Panc1 (cell line): Measurements from ENCODE around the gene UBASH3B. TPM values are rescaled to one million over a fixed set of nuclear protein-coding genes. Genes with fewer than 3 reads are reported as not detected.
"Not testable (repeated sequence)": the region's sequence is repeated elsewhere in the genome, so short reads cannot be mapped to it uniquely, and the experiment has no call there.

Experiments used
- ATAC-seq: fragments of 200-7000 bp; cut with Tn5 transposase; 2 replicates; pipeline ENCODE4 v1.9.1; 2020; ENCODE audit warnings: mild to moderate bottlenecking, moderate library complexity
- BruUV-seq: library from RNA; stranded (reverse); fragments of 400-500 nt; replicated peaks from 2 replicates; lab custom pipeline; 2021; lab: Mats Ljungman, UMichigan
- CTCF ChIA-PET: fragments of 300-600 bp; sonication (Branson Sonifier 250); formaldehyde crosslinking; loops from one replicate; lab custom pipeline; 2022; ENCODE audit warnings: antibody characterized with exemption; lab: Charles Lee
- POLR2A ChIA-PET: fragments of 300-600 bp; sonication (Branson Sonifier 250); formaldehyde crosslinking; loops from one replicate; lab custom pipeline; 2022; ENCODE audit warnings: antibody characterized with exemption; lab: Charles Lee
- DNase-seq: peaks from one replicate; pipeline ENCODE4 v3.0.0-alpha.2; 2010; ENCODE audit warnings: low read depth, low spot score
- H3K27ac ChIP-seq: 2 replicates; pipeline ENCODE4 v1.5.1; 2011; ENCODE audit warnings: mild to moderate bottlenecking, low read length, inconsistent platforms
- H3K27me3 ChIP-seq: fragments of 200-500 bp; sonication (Bioruptor generic); 2 replicates; pipeline ENCODE4 v1.6.0; 2014; ENCODE audit warnings: low read length, inconsistent platforms; ENCODE audit not compliant: control insufficient read depth, insufficient read depth
- H3K36me3 ChIP-seq: fragments of 200-500 bp; sonication (Bioruptor generic); 2 replicates; pipeline ENCODE4 v1.5.1; 2014; ENCODE audit warnings: inconsistent platforms, mild to moderate bottlenecking, low read length, moderate library complexity; ENCODE audit not compliant: control insufficient read depth, insufficient read depth
- H3K4me1 ChIP-seq: 2 replicates; pipeline ENCODE4 v1.5.1; 2011; ENCODE audit warnings: inconsistent platforms, mild to moderate bottlenecking, low read length, moderate library complexity; ENCODE audit not compliant: control insufficient read depth, insufficient read depth
- H3K4me3 ChIP-seq, 2 experiments: 2 replicates each; pipeline ENCODE4 v1.5.1; 2011 to 2012; ENCODE audit warnings: low read depth in 2 of 2, low read length in 2 of 2, mild to moderate bottlenecking in 2 of 2, inconsistent platforms in 1 of 2, moderate library complexity in 1 of 2
- H3K9me3 ChIP-seq: fragments of 200-500 bp; sonication (Bioruptor generic); 2 replicates; pipeline ENCODE4 v1.5.1; 2014; ENCODE audit warnings: low read depth, mild to moderate bottlenecking, inconsistent platforms, low read length, moderate library complexity; ENCODE audit not compliant: control insufficient read depth, insufficient read depth
- CTCF ChIP-seq: fragments of 450-650 bp; IDR thresholded peaks from 2 replicates; pipeline ENCODE4 v1.5.1; 2017; ENCODE audit warnings: mild to moderate bottlenecking
- POLR2AphosphoS5 ChIP-seq: IDR thresholded peaks from 2 replicates; pipeline ENCODE4 v1.6.1; 2012; ENCODE audit warnings: mild to moderate bottlenecking, low read depth, low read length, moderate library complexity
- REST ChIP-seq, 2 experiments: IDR thresholded peaks; 2 replicates each; pipeline ENCODE4 v1.6.1; 2011 to 2012; ENCODE audit warnings: low read depth in 2 of 2, control low read depth in 1 of 2, low read length in 1 of 2, mild to moderate bottlenecking in 1 of 2, moderate library complexity in 1 of 2; ENCODE audit not compliant: insufficient read depth in 1 of 2
- SIN3A ChIP-seq: IDR thresholded peaks from 2 replicates; pipeline ENCODE4 v1.6.1; 2012; ENCODE audit warnings: low read depth, mild to moderate bottlenecking, low read length, moderate library complexity, borderline replicate concordance; ENCODE audit not compliant: insufficient read depth
- TCF7L2 ChIP-seq: IDR thresholded peaks from 2 replicates; pipeline ENCODE4 v1.6.1; 2011; ENCODE audit warnings: mild to moderate bottlenecking, low read depth, low read length, inconsistent platforms
- in situ Hi-C: cut with HindIII; loops from 2 replicates; pipeline ENCODE4 v1.10.0; 2016; ENCODE audit warnings: low sequenced_read_pairs, low pct_unique_long_range_greater_than_20kb
- intact Hi-C: fragments of 100-400 bp; cut with micrococcal nuclease; formaldehyde crosslinking; loops from one replicate; pipeline ENCODE4 v1.10.0; 2022; ENCODE audit not compliant: unreplicated experiment
- total RNA-seq: library from RNA; stranded (reverse); gene quantifications from one replicate; pipeline ENCODE4 v1.2.1, GENCODE V29; 2021; ENCODE audit not compliant: unreplicated experiment

The UBASH3B gene
- total RNA-seq, 1 experiment from 2014 or later, result 55.1 TPM

- ATAC-seq (no peak), DNase-seq (no peak)
- intact Hi-C loops, result loop anchor here (10.0 kb wide), 1 partner anchor 193 kb away; no protein-coding TSS in a partner anchor
- no peak for TF ChIP-seq REST (IDR thresholded peaks at IDR 0.05; ENCODE audit: insufficient read depth in 1 of 2, low read depth in 2 of 2, low read length in 1 of 2)
- TF ChIP-seq POLR2AphosphoS5, result no peak
- no peak for TF ChIP-seq CTCF
- TF ChIP-seq SIN3A, result no peak
- TF ChIP-seq TCF7L2, result no peak
- Histone ChIP-seq H3K4me1 (peaks cover 11% of the 10 kb centered on the region; the same call in 1 of the 2 replicates), H3K27ac (no peak overlapping the region), H3K36me3 (no peaks in the 10 kb centered on the region), H3K27me3 (no peaks in the 10 kb centered on the region), H3K9me3 (no peaks in the 10 kb centered on the region), H3K4me3 (no peak overlapping the region)
- ChIA-PET CTCF (no interaction called here), POLR2A (no interaction called here)
- BruUV-seq, result no TSS peak
- in situ Hi-C loops, result no loop called here
Measured at GRCh38 chr11:122861631-122862030, 206.1 kb downstream of the UBASH3B start.

DNA sequence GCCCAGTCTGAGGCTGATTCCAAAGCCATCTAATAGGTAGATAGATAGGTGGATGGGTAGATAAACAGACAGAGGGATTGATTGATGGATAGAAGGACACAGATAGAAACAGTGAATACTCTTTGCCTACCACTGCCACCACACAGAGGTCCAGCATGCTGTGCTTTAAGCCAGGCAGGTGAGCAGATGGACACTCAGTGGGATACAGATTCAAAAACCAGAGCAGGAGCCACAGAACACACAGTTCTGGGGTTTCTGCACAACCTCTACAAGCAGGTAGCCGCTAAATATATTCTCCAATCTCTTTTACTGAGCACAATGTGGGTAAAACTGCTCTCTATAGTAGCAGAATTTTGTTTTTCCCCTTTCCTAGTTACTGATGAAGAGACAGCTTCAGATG is 206.6 kb downstream of the UBASH3B start:
- Histone ChIP-seq H3K4me1 (peaks cover 9% of the 10 kb centered on the region; the same call in 1 of the 2 replicates), H3K9me3 (no peaks in the 10 kb centered on the region), H3K4me3 (no peak overlapping the region), H3K27me3 (no peaks in the 10 kb centered on the region), H3K27ac (no peak overlapping the region), H3K36me3 (no peaks in the 10 kb centered on the region)
- peak; percentile 49 for ATAC-seq
- POLR2A ChIA-PET, result interaction anchor here (0.6 kb wide), 1 partner anchor 163 kb away, joined by 11 read pairs; no protein-coding TSS in a partner anchor
- intact Hi-C loops (loop anchor here (10.0 kb wide), 1 partner anchor 193 kb away; no protein-coding TSS in a partner anchor), in situ Hi-C loops (no loop called here)
- BruUV-seq, result no TSS peak
- no peak for TF ChIP-seq REST (IDR thresholded peaks at IDR 0.05; ENCODE audit: insufficient read depth in 1 of 2, low read depth in 2 of 2, low read length in 1 of 2)
- no peak for TF ChIP-seq POLR2AphosphoS5
- no peak for TF ChIP-seq SIN3A
- CTCF ChIA-PET, result interaction anchor here (0.6 to 2.6 kb wide), 2 partner anchors 17 to 159 kb away, joined by 3 to 15 read pairs; no protein-coding TSS in a partner anchor
- no peak for DNase-seq

- H3K4me3 ChIP-seq, ATAC-seq, BruUV-seq, H3K9me3 ChIP-seq, in situ Hi-C loops, H3K27ac ChIP-seq, H3K27me3 ChIP-seq, H3K4me1 ChIP-seq, H3K36me3 ChIP-seq, DNase-seq: not testable (repeated sequence)
- ChIA-PET POLR2A (interaction anchor here (0.7 kb wide), 1 partner anchor 12 kb away, joined by 7 read pairs; no protein-coding TSS in a partner anchor), CTCF (interaction anchor here (0.6 to 2.6 kb wide), 17 partner anchors 10 to 1877 kb away, joined by 3 to 15 read pairs (median 3); partner anchors contain the start of gene HSPA8)
- intact Hi-C loops, result loop anchor here (1.0 to 10.0 kb wide), 2 partner anchors 160 to 192 kb away; no protein-coding TSS in a partner anchor
Measured at GRCh38 chr11:122863154-122863553, 207.6 kb downstream of the UBASH3B start.
